HG03432 (cell line): ENCODE measurements around the gene UCN.
"Not testable (repeated sequence)": the region's sequence is repeated elsewhere in the genome, so short reads cannot be mapped to it uniquely, and the experiment has no call there.

Source experiments
- ATAC-seq: cut with Tn5 transposase; IDR thresholded peaks from one replicate; pipeline ENCODE4 v1.9.1; 2021; ENCODE audit warnings: mild to moderate bottlenecking, moderate library complexity; ENCODE audit not compliant: unreplicated experiment

Gene UCN, protein sequence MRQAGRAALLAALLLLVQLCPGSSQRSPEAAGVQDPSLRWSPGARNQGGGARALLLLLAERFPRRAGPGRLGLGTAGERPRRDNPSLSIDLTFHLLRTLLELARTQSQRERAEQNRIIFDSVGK

DNA sequence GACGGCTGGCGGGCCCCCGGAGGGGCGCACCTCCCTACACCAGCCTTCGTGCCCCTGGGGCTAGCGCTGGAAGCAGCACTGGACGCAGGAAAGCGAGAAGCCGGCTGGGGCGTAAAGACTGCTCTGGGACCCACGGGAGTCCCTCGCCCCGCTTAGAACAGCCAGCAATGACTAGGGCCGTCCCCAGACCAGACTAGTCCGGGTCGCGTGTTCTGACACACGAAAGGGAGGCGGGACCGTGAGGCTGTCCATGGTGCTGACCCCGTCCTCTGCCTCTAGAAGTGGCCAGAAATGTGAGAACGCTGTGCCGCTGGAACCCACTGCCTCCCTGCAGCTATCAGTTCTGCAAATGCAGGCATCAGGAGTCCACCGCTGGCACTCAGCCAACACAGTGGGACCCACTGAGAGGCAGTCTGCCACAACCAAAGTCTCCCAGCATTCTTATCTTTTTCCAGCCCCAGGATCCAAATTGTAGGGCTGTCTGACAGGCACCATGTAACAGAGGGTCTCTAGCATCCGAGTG, at the start of gene UCN:
TSS of gene UCN (minus strand) at position 87 of the 523 bp plus-strand sequence. CDS start 550 bp downstream, outside the sequence.
- ATAC-seq, result no peak

DNA sequence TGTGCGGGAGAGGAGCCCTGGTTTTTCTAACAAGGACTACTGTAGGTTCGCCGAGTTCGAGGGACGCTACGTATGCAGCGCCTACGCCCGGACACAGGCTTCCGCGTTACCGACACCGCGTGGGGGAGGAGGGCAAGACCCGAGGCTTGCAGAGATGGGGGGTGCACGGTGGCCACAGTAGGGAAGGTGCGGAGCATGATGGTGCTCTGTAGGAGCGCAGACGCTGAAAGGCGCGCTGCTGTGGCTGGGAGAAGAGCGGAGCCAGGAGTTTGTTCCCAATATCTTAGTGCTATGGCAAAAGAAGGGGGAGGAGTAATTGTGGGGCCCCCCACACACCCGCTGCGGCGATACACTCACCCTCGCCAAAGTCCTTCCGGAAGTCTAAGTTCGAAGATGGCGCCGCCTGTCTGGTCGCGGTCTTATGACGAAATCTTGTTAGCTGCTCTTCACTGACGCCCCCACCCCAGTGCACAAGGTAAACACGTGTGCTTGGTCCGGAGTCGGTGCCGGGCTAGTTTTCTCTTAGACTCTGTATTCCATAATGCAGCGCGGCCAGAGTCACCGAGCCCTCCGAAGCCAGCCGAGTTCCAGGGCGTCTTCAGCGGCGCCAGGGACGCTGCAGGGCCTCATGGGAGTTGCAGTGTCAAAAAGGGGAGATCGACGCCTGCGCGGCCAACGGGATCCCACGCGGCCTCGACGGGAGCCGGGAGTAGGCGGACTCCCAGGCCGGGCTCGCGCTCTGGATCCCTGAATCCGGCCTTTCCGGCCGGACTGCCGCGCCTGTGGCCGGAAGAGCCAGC, 48.3 kb upstream of the UCN start, which contains the start of gene GTF3C2:
TSS of gene GTF3C2 (minus strand) at position 383 of the 800 bp plus-strand sequence. CDS start 13,210 bp downstream, outside the sequence.
- peak; percentile 86 for ATAC-seq

DNA sequence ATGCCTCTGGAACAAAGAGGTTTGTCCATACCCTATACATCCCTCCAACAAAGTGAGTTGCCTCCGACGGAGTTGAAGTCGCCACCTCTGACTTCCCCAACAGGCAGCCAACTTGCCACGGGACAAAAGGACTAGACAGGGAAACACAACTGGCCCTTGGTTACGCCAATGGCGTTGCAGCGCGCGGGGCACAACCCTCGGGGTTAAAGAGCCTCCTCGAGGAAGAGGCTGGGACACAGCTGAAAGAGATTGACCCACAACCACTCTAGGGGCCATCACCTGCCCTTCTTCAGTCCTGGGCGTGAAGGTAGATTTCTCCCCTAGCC, 47.8 kb upstream of the UCN start:
- peak; percentile 28 for ATAC-seq

DNA sequence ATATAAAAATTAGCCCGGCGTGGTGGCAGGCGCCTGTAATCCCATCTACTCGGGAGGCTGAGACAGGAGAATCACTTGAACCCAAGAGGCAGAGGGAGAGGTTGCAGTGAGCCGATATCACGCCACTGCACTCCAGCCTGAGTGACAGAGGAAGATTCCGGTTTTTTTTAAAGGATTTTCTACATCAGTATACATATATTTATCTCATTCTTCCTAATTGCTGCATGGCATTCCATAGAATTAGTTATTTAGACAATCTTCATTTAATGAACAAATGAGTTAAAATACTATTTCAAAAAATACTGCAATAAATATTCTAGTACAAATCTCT, 46.3 kb upstream of the UCN start:
- ATAC-seq, result no peak

DNA sequence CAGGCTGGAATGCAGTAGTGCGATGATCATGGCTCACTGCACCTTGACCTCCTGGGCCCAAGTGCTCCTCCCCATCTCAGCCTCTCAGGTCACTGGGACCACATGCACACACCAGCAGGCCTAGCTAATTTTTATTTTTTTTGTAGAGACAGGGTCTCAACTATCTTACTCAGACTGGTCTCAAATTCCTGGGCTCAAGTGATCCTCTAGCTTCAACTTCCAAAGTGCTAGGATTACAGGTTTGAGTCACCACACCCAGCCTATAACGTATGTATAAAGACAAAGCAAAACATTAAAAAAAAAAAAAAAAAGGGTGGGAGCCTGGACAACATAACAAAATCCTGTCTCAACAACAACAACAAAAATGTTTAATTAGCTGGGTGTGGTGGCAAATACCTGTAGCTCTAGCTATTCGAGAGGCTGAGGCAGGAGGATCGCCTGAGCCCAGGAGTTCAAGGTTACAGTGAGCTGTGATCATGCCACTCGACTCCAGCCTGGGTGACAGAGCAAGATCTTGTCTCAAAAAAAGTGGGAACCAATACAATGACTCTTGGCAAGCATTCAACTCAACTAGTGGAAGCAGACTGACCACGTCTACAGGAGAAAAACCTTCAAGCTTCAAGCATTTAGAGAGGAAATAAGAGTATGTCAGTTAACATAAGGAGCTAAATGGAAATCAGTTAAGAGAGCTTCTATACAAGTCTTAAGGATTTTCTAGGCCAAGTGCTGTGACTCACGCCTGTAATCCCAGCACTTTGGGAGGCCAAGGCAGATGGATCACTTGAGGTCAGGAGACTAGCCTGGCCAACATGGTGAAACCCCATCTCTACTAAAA, 45.7 kb upstream of the UCN start:
- no peak for ATAC-seq

DNA sequence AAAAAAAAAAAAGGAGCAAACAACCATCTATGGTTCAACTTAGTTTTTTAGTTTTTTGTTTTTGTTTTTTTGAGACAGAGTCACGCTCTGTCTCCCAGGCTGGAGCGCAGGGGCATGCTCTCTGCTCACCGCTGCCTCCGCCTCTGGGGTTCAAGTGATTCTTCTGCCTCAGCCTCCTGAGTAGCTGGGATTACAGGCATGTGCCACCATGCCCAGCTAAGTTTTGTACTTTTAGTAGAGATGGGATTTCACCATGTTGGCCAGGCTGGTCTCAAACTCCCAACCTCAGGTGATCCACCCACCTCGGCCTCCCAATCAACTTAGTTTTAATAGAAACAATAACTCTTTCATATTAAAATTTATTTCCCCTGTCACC, 45.1 kb upstream of the UCN start:
- not testable (repeated sequence) for ATAC-seq

DNA sequence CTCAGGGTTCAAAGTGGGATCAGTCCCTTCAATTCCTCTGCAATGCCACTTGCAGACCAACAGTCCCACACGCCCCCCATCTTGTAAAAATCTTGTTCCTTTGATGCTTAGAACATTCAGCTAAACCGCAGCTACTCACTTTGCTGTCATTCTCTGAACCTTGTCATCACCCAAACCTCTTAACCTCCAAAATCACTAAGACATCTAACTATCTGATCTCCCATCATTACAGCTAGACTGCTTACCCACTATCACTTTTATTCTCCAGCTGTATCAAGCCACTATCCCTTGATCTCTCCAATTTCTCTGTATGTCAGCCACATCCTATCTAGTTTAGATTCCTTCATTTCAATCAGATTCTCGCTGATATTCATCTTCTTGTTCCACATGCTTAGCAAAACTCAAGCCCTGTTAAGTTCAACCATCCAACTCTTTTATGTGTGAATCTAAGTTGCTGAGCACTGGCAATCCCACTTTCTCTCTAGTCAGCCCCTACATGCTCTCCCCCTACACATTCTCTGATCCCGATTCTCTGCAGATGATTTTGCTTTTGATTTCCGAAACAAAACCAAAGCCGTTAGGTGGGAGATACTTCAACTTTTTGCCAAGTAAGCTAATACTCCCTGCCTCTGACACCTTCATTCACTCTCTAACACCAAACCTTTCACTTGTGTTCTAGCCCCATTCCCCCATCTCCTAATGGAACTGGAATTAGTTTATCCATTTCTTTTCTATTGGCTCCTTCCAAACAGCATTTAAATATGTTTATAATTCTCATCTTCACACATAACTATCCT, 43.8 kb upstream of the UCN start:
- ATAC-seq, result no peak

DNA sequence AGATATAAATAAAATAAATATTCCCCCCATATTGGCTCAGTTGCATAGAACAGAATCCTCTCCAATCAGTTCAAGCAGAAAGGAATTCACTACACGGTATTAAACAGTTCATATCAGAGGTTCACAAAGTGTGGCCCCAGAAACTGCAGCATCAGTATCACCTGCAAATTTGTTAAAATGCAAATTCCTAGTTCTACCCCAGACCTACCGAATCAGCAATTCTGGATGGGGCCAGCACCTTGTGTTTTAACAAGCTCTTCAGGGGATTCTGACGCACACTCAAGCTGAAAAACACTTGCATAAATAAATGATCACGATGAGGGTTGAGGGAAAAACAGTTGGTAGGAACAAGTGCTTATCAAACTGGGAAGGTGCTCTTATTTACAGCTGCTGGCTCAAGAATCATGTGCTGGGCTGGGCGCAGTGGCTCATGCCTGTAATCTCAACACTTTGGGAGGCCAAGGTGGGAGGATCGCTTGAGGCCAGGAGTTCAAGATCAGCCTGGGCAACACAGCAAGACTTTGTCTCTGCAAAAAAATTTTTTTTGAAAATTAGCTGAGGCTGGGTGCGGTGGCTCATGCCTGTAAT, 42.0 kb upstream of the UCN start:
- no peak for ATAC-seq

DNA sequence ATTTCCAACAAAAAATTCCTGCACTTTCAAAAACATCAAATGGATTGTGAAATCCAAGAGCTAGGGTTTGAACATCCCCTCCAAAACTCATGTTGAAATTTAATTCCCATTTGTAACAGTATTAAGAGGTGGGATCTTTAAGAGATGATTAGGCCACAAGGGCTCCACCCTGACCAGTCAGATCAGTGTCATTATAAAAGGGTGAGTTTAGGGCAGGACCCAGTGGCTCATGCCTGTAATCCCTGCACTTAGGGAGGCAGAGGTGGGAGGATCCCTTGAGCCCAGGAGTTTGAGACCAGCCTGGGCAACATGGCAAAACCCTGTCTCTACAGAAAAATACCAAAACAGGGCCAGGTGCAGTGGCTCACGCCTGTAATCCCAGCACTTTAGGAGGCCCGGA, 39.4 kb upstream of the UCN start:
- ATAC-seq, result no peak

DNA sequence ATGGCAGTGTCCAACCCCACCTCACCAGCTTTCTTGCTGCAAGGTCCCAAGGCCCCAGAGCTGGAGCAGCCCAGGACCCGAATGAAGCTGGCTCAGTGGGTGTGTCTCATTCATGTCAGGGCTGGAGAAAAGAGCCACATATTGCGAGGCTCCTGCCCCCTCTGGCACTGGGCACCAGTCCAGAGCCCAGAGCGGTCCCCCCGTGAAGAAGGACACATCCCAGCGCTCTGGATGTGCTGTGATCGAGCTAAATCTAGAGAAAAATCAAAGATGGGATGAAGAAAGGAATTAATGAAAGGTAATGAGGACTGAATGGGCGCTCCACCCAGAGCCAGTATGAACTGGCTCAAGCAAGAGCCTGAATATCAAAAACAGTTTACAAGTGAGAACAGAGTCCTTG, 27.9 kb upstream of the UCN start:
- no peak for ATAC-seq

DNA sequence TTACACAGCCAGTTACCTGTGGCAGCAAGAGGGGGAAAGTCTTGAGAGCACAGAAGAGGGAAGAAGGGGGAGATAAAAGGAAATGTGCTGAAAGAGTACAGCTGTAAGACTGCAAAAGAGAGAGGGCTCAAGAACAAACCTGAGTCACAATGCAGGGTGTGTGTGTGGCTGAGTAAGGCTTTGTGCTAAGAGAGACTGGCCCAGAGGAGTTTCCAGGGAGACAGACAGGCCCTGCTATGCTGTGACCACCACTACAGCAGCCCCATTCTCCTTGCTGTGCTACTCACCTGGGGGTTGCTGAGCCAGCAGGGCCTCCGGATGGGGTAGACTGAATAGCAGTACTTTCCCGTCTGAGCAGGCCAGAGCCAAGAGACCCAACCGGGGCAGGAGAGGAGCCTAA, 27.1 kb upstream of the UCN start:
- no peak for ATAC-seq

DNA sequence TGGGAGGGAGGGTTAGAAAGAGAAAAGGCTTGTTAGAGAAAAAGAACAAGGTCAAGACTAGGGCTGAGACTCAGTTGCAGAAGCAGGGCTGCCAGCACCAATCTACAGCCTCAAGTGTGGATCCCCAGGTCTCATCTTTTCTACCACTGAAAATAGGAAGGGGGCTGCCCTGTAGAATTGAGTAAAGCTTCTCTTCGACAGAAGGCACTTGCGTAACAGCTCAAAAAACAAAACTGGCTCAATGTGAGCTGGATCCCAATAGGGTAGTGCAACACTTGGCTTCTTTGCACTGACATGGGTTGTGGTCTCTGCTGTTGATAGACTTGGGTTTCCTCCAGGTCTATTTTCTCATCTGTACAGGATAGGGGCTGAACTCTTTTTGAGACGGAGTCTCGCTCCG, 16.5 kb upstream of the UCN start:
- ATAC-seq, result no peak

DNA sequence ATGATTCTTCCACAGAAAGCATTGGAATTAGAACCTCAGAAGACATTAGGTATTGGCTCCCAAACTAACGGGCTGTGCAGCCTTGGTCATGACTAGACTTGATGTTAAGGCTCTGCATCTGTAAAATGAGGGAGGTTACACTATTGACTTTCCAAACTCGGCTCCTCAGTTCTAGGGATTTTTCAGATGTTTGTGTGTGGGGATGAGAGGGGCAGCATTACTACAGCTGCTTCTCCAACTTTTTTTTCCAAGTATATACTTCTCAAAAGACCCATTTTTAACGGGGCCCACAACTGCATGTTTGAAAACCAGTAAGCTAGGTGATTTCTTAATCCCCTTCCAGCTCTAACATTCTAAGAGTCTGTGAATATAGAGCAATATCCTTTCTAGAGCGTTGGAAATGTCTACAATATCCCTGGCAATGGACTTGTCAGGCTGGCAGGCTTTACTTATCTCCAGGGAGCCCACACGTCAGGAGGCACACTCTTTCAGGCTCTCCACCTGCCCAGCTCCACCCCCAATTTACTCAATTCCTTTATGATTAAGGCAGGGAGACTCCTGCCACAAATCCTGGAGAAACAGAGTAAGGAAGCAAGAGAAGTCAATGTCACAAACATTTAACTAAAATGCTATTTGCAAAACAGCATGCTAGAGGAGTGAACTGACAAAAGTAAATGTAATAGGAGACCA, 15.5 kb upstream of the UCN start:
- ATAC-seq, result no peak

DNA sequence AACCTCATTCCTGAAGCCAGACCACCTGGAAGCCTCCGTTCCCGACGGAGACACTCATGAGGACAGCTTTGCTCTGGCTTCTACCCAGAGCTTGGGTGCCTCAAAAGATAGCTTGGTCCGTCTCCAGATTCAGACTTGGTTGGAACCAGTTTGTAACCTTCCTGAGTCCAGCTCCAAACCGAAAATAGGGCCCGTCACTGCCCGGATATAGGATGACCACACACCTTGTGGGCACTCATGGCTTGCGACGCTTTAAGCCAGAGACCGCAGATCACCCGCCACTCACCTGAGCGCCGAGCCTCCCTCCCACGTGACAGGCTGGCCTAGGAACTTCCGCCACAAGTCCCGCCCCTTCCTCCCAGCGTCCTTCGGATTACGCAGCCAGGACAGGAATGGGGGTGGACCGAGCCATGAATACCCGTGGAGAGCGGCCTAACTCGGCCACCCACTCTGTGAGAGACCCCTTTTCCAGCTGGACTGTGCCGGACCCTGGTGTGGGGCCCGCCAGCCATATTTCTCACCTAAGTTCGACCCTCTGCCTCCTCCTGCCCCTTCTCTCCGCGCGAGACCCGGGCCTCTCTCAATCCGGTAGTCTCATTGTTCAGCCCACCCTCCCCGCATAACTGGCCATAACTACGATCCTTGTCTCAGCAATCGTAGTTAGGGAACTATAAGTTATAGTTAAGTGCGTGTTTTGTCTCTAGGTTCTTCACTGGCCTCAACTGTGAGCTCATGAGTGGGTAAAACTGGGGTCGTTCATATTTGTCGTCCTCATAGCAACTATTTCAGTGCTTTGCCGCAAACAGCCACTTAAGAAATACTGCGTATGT, 14.7 kb upstream of the UCN start, which contains the start of gene MPV17:
TSS of gene MPV17 (minus strand) at position 332 of the 830 bp plus-strand sequence. CDS start 580 bp downstream, outside the sequence.
- ATAC-seq, result peak; percentile 94

DNA sequence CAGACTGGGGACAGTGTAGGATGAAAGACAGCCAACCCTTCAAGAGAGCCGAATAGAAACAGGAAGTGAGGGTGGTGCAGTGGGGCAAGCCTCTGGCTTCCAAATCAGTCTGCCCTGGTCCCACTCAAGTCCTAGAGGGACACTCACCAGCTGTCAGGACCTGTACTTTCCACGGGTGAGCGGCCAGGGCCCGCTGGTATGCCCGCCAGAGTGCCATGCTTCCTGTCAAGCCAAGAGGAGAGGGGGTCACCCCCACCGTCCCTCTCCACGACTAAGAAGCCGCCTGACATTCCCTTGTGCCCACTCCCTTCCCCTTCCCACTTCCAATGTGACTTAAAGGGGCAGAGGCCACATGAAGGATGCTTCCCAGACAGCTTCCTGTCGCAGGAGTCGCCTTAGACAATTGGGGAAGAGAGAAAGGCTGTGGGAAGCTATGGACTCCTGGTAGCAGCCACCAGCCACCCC, 14.1 kb upstream of the UCN start:
- peak; percentile 33 for ATAC-seq

DNA sequence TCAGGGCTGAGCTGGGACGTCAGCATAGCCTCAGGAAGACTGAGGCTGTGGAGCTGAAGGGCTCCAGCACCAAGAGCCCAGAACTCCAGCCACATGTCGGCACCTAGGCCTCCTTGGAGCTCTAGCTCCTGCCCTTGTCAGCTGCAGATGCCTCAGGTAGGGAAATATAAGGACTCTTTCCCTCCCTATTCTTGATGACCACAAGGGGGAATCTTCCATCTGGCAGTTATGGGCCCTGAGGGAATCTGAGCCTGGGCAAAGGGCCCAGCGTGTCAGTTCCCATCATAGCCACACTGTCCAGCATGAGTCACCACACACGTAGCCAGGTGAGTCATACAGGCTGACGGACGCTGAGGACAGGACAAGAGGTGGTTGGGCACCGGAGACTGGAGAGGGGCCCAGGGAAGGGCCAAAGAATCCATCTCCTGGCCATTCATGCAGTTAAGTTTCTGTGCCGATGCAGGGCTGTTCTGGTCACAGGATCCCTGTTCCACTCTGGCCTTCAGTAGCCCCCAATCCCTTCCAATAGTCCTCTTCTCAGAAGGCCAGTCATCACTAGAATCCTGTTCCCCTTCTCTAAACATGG, 12.8 kb upstream of the UCN start:
- no peak for ATAC-seq

DNA sequence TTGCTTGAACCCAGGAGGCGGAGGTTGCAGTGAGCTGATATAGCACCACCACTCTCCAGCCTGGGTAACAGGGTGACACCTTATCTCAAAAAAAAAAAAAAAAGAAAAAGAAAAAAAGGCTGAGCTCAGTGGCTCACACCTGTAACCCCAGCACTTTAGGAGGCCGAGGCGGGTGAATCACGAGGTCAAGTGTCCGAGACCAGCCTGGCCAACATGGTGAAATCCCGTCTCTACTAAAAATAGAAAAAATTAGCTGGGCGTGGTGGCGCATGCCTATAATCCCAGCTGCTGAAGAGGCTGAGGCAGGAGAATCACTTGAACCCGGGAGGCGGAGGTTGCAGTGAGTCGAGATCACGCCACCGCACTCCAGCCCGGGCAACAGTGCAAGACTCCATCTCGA, 11.6 kb upstream of the UCN start:
- not testable (repeated sequence) for ATAC-seq

DNA sequence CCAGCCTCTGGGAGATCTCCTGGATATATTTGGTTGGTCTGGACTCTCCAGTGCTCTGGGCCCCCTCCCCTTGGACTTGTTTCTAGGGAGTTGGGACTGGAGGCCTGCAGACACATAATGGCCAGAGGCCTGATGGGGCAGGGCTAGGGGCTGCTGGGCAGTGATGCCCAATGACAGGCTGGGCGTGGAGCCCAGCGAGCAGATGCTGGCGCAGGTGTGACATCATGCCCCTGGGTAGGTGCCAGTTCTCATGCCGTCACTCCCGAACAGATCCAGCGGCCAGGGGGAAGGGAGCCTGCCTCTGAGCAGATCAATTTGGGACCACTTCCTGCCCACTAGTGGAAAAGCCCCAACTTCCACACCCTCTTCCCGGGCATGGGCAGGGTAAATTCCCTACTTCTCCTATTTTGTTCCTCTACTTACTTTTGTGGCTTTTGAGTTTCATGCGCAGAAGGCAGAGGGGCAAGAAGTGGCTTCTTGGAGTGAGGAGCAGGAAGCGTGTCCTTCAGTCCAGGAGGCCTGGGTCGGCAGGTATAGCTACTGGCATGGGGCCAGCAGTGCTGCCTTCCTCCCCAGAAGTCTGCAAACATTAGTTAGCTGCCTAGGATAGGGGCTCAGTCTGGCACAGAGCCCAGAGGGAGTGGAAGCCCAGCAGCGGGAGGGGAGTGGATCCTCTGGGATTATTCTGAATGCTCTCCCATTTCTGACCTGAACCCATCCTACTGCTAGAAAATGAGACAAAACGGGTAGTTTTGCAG, 8.6 kb upstream of the UCN start:
- no peak for ATAC-seq
